GM18508 (cell line): ENCODE results near the gene DDX54.
"Not testable (repeated sequence)": the region's sequence is repeated elsewhere in the genome, so short reads cannot be mapped to it uniquely, and the experiment has no call there.

Experiments
- ATAC-seq: cut with Tn5 transposase; IDR thresholded peaks from one replicate; pipeline ENCODE4 v1.9.1; 2021; ENCODE audit warnings: moderate number of reproducible peaks; ENCODE audit not compliant: insufficient read depth, unreplicated experiment

Gene DDX54

GRCh38 chr12:113128802-113129663 is 56.2 kb downstream of the DDX54 start:
- ATAC-seq = no peak

GRCh38 chr12:113127791-113128199 is 57.5 kb downstream of the DDX54 start:
- ATAC-seq = no peak

GRCh38 chr12:113120670-113121370 is 64.5 kb downstream of the DDX54 start:
- ATAC-seq = no peak

- no peak for ATAC-seq
These were observed 65.2 kb downstream of the DDX54 start for GRCh38 chr12:113119980-113120669.

- ATAC-seq = no peak
These were observed 67.1 kb downstream of the DDX54 start for GRCh38 chr12:113118142-113118541.

- not testable (repeated sequence) for ATAC-seq
These were observed 67.6 kb downstream of the DDX54 start for GRCh38 chr12:113117684-113118083.

- ATAC-seq = no peak
These were observed 68.4 kb downstream of the DDX54 start for GRCh38 chr12:113116875-113117274.

GRCh38 chr12:113115455-113116126 is 69.7 kb downstream of the DDX54 start:
- ATAC-seq = no peak

- no peak for ATAC-seq
These were observed 70.7 kb downstream of the DDX54 start for GRCh38 chr12:113114447-113115178.

- no peak for ATAC-seq
These were observed 71.9 kb downstream of the DDX54 start for GRCh38 chr12:113113397-113113796.

GRCh38 chr12:113112043-113112899 is 73.0 kb downstream of the DDX54 start:
- no peak for ATAC-seq

GRCh38 chr12:113111247-113111646 is 74.0 kb downstream of the DDX54 start:
- ATAC-seq = no peak

GRCh38 chr12:113109872-113110599 is 75.2 kb downstream of the DDX54 start:
- ATAC-seq = no peak

GRCh38 chr12:113109360-113109759 is 75.9 kb downstream of the DDX54 start:
- ATAC-seq = no peak

GRCh38 chr12:113108308-113108707 is 77.0 kb downstream of the DDX54 start:
- ATAC-seq = no peak
